ENCODE measurements around the gene SLC28A2.
"Not testable (repeated sequence)": the region's sequence is repeated elsewhere in the genome, so short reads cannot be mapped to it uniquely, and the experiment has no call there.

The SLC28A2 gene, protein sequence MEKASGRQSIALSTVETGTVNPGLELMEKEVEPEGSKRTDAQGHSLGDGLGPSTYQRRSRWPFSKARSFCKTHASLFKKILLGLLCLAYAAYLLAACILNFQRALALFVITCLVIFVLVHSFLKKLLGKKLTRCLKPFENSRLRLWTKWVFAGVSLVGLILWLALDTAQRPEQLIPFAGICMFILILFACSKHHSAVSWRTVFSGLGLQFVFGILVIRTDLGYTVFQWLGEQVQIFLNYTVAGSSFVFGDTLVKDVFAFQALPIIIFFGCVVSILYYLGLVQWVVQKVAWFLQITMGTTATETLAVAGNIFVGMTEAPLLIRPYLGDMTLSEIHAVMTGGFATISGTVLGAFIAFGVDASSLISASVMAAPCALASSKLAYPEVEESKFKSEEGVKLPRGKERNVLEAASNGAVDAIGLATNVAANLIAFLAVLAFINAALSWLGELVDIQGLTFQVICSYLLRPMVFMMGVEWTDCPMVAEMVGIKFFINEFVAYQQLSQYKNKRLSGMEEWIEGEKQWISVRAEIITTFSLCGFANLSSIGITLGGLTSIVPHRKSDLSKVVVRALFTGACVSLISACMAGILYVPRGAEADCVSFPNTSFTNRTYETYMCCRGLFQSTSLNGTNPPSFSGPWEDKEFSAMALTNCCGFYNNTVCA

DNA sequence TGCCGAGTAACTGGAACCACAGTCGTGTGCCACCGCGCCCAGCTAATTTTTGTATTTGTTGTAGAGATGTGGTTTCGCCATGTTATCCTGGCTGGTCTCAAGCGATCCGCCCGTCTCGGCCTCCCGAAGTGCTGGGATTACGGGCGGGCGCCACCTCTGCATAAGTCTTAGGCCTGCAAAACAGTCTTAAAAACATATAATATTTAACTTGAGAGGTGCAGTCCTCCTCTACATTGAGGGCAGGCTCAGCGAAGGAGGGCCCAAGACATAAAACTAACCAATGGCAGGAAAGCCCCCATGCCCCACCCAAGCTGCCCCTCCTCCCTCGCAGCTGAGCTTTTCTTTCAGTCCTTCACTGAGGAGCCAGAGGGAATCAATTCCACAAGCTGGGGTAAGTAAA is at the start of gene SLC28A2:
SLC28A2 (plus strand) TSS at position 347 of the 400 bp plus-strand sequence. CDS start 982 bp downstream, outside the sequence.
- no peak for DNase-seq

DNA sequence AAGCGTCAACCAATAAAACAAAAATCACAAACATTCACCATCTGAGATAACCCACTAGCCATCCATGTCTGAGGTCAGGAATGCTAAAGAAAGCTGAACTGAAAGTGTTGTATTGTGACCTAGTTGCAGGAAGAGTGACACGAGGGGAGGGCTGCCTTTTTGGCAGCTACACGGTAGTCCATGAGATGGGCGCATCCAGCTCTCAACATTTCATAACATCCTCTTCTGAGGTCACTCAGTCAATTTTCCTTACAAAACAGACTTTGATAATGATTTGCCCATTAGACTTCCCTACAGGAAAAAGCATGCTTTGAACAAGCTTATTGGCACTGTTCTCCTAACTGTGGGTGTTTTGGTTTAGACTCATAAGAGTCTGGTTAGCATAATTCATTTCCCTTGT is 48.9 kb upstream of the SLC28A2 start:
- no peak for DNase-seq

DNA sequence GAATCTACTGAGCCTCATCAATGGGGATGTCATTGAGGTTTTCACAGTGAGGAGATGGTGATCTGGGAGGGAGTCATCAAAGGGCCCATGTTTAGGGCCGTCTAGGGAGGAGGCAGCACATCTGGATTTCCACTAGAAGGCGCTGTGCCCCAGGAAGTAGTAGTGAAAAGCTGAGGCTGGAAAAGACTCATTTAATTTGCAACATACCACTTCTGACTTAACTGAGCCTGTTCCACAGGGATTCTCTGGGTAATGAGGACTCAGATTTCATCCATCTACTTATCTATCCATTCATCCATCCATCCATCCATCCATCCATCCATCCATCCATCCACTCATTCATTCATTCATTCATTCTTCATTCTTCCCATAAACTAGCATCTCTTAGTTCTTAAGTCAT is 46.8 kb upstream of the SLC28A2 start:
- DNase-seq = peak; percentile 80

DNA sequence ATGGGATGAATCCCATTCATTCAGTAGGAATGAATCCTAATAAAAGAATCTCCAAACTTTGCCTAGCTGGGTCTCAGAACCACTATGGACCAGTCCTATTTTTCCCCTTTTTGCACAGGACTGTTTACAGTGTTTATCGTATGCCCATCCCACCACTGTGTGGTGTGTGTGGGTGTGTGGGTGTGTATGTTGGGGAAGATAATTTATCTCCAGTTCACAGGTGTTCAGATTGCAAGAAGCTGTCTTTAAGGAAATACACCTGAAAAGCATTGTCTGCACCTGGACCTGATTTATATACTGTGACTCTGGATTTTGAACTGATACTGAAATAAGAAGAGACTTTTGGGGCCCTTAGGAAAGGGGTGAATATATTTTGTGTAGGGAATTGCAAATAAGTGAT is 39.5 kb upstream of the SLC28A2 start:
- DNase-seq = no peak

DNA sequence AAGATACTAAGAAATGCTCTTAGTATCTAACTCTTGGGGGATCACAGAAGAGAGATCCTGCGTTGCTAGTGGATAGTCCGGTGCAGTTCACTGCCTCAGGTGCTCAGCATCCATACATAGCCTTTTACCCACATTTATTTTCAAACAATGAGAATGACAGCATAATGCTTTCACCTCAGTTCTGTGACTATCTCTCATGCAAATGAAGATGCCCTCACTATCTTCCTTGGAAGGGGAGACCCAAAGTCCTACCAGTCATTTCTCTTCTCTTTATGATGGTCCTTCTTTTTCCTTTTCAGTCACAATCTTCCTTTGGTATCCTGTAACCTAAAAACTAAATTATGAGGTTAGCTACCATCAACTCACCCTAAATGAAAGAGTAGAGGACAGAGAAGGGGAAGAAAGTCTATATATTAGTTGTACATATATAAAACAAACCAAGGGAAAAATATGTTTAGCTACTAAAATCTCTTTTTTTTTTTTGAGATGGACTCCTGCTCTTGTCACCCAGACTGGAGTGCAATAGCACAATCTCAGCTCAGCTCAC is 30.9 kb upstream of the SLC28A2 start:
- DNase-seq = no peak

DNA sequence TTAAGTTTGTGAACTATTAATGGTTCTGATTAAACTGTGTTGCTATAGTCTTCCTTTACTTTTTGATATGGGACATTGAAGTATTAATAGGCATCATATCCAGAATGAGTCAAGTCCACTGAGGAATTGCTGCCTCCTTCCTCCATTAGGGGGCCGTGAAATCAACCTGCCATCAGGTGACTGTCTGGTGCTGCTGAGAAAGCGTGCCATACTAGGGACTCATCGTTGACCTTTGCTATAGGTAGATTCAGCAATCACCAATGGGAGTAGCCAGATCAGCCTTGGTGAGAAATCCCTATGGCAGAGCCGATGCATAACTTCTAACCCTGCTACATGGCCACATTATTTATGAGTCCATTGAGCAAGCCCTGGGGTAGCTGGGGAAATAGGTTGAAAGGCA is 30.1 kb upstream of the SLC28A2 start:
- no peak for DNase-seq

DNA sequence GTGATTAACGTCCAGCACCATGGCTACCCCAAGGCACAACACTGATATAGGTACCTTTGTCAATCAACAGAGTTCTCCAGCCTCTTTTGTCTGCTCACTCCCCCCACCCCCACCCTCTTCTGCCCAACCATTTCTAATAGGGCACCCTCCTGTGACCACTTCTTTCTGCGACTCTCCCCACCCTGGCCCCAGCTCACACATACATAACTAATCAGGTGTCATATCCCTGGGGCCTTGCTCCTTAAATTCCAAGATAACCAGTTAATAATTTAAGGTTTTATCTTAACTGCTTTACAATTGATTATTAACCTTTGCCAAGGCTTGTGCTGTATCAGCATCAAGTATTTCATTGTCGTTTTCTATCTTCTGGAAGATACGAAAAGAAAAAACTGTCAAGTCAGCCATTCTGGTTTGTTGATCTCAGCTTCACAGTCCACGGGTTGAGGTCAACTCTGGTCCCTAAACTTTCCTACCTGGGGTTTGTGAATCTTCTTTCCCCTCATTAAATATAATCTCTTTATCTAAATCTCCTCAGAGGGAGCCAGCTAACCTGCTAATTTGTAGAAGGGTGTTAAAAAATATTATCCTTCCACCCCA is 27.3 kb upstream of the SLC28A2 start:
- no peak for DNase-seq

DNA sequence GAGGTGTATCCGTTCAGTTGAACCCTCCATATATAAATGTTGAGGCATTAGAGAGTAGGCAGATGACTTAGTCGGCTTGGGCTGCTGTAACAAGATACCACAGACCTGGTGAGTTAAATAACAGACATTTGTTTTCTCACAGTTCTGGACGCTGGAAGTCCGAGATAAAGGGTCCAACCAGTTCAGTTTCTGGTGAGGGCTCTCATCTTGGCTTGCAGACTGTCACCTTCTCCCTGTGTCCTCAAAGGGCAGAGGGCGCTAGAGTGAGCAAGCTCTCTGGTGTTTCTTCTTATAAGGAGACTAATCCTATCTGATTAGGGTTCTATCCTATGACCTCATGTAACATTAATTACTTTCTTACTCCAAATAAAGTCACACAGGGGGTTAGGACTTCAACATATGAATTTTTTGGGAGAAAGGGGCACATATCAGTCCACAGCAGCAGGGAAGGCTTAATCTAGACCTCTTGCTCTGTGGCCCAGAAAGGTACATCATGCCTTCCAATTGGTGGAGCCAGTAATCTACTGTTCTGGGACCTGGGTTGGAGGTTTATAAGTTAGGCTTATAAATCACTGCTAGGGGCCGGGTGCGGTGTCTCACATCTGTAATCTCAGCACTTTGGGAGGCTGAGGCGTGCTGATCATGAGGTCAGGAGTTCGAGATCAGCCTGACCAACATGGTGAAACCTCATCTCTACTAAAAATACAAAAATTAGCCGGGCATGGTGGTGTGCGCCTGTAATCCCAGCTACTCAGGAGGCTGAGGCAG is 26.3 kb upstream of the SLC28A2 start:
- DNase-seq = peak; percentile 42

DNA sequence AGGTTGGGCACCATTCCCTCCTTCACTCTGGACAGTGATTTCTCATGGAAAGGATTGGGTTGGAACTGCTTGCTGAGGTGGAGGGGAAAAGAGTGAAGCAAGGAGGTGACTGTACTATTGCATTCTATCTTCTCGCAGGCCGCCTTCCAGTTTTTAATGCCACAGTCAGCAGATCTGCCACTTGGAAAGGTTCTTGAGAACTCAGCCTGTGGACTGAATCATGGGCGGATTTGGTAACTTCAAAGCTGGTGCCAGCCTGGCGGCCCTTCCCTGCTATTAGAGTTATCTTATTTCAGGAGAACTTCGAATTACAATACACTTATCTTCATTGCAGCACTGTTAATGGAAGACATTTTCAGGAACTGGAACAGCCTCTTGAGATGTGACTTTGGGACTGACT is 23.1 kb upstream of the SLC28A2 start:
- DNase-seq = no peak

DNA sequence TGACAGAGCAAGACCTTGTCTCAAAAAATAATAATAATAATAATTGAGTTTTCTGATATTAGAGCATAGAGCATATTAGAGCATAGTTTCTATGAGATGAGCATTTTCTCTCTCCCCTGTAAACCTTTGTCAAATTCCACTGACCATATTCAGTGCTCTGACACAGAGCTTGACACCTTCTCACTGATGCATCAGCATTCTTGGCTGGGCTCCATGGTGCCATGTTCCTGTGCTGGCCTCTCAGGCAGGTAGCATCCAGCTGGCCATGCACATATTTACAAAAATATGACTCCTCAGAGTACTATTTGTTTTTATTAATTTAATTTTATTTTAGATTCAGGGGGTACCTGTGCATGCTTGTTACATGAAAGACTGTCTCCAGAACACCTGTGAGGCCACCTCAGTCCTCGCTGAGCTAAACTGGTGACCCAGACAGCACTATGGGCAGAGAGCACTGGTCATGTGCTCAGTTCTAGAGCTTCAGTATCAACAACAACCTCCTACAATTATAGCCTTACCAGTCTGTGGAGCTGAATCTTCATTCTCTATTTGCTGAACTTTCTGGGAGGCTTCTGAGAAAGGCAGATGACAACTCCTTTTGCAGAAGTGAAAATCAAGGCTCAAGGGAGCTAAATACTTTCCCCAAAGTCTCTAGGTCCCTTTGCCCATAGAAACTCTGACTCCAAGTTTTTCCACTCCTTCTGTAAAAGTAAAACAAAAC is 21.6 kb upstream of the SLC28A2 start:
- DNase-seq = no peak

DNA sequence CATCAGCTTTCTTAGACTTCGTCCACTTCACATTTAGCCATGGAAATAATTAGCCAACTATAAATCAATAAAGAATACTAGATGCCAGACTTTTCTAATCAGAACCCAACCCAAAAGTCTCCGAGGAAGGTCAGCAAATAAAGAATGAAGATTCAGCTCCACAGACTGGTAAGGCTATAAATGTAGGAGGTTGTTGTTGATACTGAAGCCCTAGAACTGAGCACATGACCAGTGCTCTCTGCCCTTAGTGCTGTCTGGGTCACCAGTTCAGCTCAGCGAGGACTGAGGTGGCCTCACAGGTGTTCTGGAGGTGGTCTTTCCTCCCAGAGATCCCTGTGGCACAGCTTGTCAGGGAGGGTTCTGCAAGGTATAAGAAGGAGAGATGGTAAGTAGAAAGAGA is 20.9 kb upstream of the SLC28A2 start:
- DNase-seq = no peak

DNA sequence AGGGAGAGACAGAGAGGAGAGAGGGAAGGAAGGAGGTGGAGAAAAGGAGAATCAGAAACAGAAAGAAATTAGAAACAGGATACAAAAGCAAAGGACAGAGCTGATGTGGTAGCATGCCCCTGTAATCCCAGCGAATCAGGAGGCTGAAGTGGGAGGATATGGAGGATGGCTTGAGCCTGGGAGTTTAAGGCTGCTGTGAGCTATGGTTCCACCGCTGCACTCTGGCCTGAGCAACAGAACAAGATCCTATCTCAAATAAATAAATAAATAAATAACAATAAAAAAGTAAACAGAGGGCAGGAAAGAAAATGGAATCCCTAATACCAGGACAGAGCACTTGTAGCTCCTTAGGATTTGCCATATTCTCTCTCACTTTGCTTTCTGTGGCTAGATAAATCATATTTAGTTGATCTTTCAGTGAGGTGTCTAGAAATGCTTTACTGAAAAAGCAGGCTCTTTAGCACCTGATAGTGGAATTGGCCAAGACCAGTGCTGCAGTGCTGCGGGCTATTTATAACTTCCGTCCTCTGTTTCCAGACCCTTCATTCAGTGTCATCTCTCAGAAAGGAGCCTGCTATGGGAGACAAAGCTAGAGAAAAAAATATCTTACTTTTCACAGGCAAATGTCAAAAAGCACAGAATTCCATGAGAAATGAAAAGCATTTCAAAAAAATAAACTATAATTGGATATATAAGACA is 20.0 kb upstream of the SLC28A2 start:
- no peak for DNase-seq

DNA sequence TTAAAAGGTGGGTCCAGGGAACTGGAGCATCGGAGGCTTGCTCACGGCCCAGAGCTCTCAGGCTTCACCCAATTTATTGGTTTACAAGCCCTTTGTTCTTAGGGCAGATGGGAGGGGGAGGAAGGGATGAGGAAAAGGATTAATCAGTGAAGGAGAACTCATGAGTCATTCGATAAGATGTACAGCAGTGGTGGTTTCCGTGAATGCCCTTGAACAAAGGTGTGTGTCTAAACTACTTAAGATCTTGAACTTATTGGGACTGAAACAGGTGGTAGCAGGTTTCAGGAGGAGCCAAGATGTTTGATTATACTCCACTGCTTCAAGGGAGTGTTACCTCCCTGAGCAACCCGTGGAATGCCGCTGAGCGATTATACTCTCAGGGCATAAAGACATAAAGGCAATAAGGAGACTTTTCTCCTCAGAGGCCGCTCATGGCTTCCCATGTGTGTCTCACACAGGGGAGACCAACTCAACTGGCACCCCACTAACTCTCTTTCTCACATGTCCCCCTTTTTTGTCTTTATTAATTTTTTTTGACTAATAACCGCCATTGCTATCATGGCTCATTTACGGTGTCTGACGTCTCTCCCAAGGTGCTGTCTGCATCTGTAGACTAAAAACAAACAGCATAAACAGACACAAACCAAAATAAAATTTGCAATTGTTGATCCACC is 17.3 kb upstream of the SLC28A2 start:
- no peak for DNase-seq

DNA sequence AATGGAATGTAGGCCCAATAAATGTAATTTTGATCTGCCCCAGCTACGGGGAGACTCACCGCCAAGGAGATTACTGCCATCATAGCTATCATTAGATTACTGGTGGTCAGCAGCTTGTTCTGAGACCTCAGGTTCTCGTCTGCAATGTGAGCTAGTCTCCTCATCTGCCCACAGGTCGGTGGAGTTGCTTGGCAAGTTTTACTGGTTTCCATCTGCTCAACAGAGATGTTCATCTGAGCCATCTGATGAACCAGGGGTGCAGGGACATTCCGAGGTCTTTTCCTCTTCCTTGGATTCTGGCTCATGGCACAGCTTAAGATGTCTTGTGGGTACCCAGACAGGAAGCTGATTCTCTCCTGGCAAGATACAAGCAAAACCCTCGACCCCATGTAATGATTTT is 15.2 kb upstream of the SLC28A2 start:
- not testable (repeated sequence) for DNase-seq

DNA sequence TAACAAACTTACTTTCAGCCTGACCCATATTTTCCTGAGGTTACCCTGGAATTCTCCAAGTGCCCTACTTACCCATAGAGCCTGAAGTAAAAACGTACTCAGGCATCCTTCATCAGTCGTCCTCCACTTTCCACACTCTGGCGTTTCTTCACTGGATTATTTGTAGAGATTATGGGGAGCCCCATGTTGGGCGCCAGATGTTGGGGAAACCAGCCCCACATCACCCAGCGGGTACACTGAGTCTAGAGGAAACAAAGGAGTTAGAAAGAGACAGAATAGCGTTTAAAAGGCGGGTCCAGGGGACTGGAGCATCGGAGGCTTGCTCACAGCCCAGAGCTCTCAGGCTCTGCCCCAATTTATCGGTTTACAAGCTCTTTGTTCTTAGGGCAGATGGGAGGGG is 9.7 kb upstream of the SLC28A2 start:
- no peak for DNase-seq

DNA sequence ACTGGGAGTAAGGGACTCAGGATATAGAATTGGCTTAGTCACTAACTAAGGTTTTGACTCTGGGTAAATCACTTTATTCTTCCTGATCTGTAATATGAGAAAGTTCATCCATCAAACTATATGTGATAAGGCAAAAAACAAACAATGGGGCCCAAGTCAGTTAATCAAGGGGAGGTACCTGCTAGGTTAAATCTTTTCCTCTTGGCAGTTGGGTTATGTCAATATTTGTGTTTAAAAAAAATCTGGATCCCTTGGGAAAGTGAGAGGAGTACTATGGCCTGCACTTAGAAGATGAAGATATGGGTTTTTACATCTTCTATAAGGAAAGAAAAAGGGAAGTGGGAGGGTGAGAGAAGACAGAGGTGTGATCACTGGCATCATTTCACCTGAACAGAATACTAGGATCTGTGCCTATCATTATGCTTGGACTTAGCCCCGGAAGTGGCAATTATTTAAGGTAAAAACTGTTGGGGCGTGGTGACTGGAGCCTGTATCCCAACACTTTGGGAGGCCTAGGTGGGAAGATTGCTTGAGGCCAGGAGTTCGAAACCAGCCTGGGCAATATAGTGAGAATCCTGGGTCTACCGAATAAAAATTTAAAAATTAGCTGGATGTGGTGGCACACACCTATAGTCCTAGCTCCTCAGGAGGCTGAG is 2.8 kb upstream of the SLC28A2 start:
- no peak for DNase-seq

DNA sequence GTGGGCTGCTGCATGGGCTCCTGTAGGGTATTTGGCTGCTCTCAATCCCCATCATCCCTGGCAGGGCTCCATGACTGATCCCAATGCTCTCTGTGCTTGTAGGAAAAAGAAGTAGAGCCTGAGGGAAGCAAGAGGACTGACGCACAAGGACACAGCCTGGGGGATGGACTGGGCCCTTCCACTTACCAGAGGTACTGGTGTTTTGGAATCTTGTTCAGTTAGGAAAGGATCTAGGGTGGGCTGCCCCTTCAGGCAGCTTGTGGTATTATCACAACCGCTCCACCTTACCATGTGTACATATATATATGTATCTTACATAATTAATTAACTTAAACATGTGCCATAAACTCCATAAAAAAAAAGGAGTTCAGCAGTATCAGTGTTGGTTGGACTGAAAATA is 1.3 kb downstream of the SLC28A2 start:
- peak; percentile 12 for DNase-seq

DNA sequence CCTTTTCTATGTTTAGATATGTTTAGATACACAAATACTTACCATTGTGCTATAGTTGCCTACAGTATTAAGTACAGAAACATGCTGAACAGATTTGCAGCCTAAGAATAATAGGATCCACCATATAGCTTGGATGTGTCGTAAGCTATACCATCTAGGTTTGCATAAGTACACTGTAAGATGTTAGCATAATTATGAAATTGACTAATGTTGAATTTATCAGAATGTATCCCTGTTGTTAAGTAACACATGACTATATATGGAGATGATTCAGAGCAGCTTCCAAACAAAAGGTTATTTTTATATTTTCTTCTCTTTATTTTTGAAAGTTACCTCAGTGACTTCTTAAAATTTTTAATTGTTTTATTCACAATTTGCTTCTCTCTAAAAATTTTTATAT is 2.4 kb downstream of the SLC28A2 start:
- DNase-seq = no peak

DNA sequence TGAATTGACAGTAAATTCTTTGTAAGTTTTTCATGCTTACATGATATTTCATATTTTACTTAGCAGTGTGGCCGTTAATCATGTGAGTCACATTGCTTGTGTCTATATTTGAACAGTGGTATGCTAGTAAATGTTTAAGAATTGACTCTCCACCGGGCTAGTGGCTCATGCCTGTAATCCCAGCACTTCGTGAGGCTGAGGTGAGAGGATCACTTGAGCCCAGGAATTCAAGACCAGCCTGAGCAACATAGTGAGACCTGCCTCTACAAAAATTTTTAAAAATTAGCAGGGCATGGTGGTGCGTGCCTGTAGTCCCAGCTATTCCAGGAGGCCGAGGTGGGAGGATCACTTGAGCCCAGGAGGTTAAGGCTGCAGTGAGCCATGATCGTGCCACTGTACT is 2.8 kb downstream of the SLC28A2 start:
- DNase-seq = not testable (repeated sequence)

DNA sequence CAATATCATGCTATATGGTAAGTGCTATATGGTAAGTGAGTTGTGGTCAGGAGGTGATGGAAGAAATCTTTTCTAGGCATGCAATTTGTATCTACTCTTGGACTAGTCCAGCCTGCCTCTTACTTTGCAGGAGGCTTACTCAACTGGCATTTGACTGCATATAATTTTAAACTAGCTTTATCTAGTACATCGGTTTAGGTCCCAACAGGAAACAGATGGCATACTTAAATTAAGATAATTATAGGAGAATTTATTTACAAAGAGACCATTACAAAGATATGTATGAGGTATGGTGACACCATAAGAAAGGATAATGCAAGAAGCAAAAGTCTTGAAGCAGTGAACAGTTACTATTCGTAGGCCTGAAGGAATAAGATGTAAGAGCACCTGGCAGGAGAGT is 7.8 kb downstream of the SLC28A2 start:
- no peak for DNase-seq

Measured in hematopoietic multipotent progenitor cell treated with erythropoietin and hydrocortisone succinate and interleukin-3 and kit ligand, for 8 days (in vitro differentiated cells).